ENCODE data around the gene ZNF695.

Gene ZNF695

GRCh38 chr1:247008406-247008799 lies 546 bp upstream of the ZNF695 start:
- TF ChIP-seq FOXP2 (optimal IDR thresholded peaks at IDR 0.05; ENCODE audit: borderline replicate concordance, extremely low read depth, extremely low read length, insufficient read depth) (no peak), REST (IDR thresholded peaks at IDR 0.05; ENCODE audit: insufficient read depth in 1 of 2, low read depth in 2 of 2, low read length in 2 of 2) (no peak), POLR2AphosphoS5 (IDR thresholded peaks at IDR 0.05; ENCODE audit: low read depth, low read length) (no peak), TAF1 (IDR thresholded peaks at IDR 0.05; ENCODE audit: borderline replicate concordance, insufficient read depth, low read length) (no peak), SIN3A (IDR thresholded peaks at IDR 0.05; ENCODE audit: borderline replicate concordance, insufficient read depth, low read length) (no peak)

- TF ChIP-seq TAF1 (IDR thresholded peaks at IDR 0.05; ENCODE audit: borderline replicate concordance, insufficient read depth, low read length) (no peak), REST (IDR thresholded peaks at IDR 0.05; ENCODE audit: insufficient read depth in 1 of 2, low read depth in 2 of 2, low read length in 2 of 2) (no peak), SIN3A (IDR thresholded peaks at IDR 0.05; ENCODE audit: borderline replicate concordance, insufficient read depth, low read length) (no peak), FOXP2 (optimal IDR thresholded peaks at IDR 0.05; ENCODE audit: borderline replicate concordance, extremely low read depth, extremely low read length, insufficient read depth) (no peak), POLR2AphosphoS5 (IDR thresholded peaks at IDR 0.05; ENCODE audit: low read depth, low read length) (no peak)
These were observed 18.0 kb downstream of the ZNF695 start for GRCh38 chr1:246989901-246990300.

GRCh38 chr1:246988316-246988715 lies 19.5 kb downstream of the ZNF695 start:
- no peak for TF ChIP-seq REST (IDR thresholded peaks at IDR 0.05; ENCODE audit: insufficient read depth in 1 of 2, low read depth in 2 of 2, low read length in 2 of 2)
- TF ChIP-seq SIN3A (IDR thresholded peaks at IDR 0.05; ENCODE audit: borderline replicate concordance, insufficient read depth, low read length) = no peak
- TF ChIP-seq TAF1 (IDR thresholded peaks at IDR 0.05; ENCODE audit: borderline replicate concordance, insufficient read depth, low read length) = no peak

GRCh38 chr1:246987083-246987690 lies 20.7 kb downstream of the ZNF695 start:
- TF ChIP-seq TAF1 (IDR thresholded peaks at IDR 0.05; ENCODE audit: borderline replicate concordance, insufficient read depth, low read length) = no peak
- TF ChIP-seq SIN3A (IDR thresholded peaks at IDR 0.05; ENCODE audit: borderline replicate concordance, insufficient read depth, low read length) = no peak
- TF ChIP-seq FOXP2 (optimal IDR thresholded peaks at IDR 0.05; ENCODE audit: borderline replicate concordance, extremely low read depth, extremely low read length, insufficient read depth) = no peak
- TF ChIP-seq POLR2AphosphoS5 (IDR thresholded peaks at IDR 0.05; ENCODE audit: low read depth, low read length) = no peak
- no peak for TF ChIP-seq REST (IDR thresholded peaks at IDR 0.05; ENCODE audit: insufficient read depth in 1 of 2, low read depth in 2 of 2, low read length in 2 of 2)

GRCh38 chr1:246978785-246979184 lies 29.1 kb downstream of the ZNF695 start:
- no peak for TF ChIP-seq POLR2AphosphoS5 (IDR thresholded peaks at IDR 0.05; ENCODE audit: low read depth, low read length)
- no peak for TF ChIP-seq REST (IDR thresholded peaks at IDR 0.05; ENCODE audit: insufficient read depth in 1 of 2, low read depth in 2 of 2, low read length in 2 of 2)
- no peak for TF ChIP-seq TAF1 (IDR thresholded peaks at IDR 0.05; ENCODE audit: borderline replicate concordance, insufficient read depth, low read length)
- no peak for TF ChIP-seq FOXP2 (optimal IDR thresholded peaks at IDR 0.05; ENCODE audit: borderline replicate concordance, extremely low read depth, extremely low read length, insufficient read depth)
- no peak for TF ChIP-seq SIN3A (IDR thresholded peaks at IDR 0.05; ENCODE audit: borderline replicate concordance, insufficient read depth, low read length)
